ENCODE data around the gene MYOF.
"Not testable (repeated sequence)": the region's sequence is repeated elsewhere in the genome, so short reads cannot be mapped to it uniquely, and the experiment has no call there.

The MYOF gene

DNA sequence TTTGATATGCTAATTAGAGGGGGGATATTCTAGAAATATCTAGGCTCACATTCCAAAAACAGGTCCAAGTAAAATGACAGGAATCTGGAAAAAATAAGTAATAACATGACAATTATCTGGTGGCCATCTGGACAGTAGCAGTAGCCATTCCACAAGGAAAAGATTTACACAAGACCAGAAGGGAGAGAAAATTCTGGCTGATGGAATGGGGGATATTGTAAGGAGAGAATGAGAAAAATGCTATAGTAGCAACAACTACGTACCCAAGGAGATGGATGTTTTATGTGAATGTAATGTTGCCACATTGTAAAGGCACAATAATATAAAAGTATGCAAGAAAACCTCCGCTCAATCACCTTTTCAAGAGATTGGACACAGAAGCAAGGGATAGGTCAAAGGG, 5.4 kb downstream of the MYOF start:
- no peak for DNase-seq (ENCODE audit: low read depth)

DNA sequence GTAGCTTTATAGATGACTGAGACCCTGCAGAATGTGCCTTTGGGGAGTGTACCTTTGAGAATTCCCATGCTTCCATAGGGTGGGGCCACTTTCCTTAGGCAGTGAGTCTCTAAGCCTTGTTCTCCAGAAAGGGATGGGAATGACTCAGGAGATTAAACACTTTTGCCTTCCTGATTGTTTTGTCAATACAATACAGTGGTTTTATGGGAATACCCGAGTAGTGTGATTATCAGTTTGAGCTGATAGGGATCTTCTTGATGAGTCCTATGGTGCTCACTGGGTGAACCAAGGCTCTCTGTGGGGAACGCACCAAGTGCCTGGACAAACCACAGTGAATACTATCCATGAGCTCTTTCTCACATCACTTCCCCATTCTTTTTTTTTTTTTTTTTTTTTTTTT, 6.3 kb downstream of the MYOF start:
- DNase-seq (ENCODE audit: low read depth): no peak

DNA sequence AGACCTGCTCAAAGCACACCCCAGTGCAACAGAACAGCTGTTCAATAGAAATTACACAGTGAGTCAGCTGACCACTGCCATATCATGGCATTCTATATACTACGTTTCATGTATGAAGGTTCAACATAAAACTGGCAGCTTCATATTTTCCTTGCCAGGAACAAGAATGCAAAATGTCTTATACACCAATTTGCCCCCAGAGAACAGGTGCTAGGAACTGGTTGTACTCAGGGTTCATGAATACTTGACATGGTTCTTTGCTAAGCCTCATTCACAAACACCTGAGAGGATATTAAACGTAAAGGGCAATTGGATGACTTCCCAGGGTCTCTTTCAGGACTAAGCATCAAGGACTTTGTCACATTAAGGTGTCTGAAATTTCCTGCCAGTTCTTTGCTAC, 6.9 kb downstream of the MYOF start:
- DNase-seq (ENCODE audit: low read depth): no peak

- no peak for DNase-seq (ENCODE audit: low read depth)
These were observed 8.2 kb downstream of the MYOF start for GRCh38 chr10:93473804-93474472.

- DNase-seq (ENCODE audit: low read depth): no peak
These were observed 9.0 kb downstream of the MYOF start for GRCh38 chr10:93473161-93473560.

- DNase-seq (ENCODE audit: low read depth): no peak
These were observed 11.0 kb downstream of the MYOF start for GRCh38 chr10:93471110-93471651.

DNA sequence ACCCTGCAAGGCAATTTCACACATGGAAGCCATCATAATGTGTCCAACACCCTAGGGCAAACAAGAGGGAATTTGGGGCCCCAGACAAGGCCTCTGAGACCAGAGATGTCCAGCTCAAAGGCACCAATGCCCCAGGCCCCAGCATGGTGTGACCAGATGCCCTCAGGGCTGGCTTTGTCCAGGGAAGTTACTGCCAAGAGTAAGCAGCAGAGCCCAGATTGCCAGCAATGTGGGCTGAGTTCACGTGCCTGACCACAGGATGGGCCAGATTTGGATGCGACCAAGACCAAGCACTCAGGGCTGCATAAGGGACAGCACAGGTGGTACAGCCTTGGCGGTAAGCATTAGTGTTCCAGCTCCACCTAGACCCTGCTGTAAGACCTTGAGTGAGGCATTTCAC, 12.7 kb downstream of the MYOF start:
- no peak for DNase-seq (ENCODE audit: low read depth)

- no peak for DNase-seq (ENCODE audit: low read depth)
These were observed 13.5 kb downstream of the MYOF start for GRCh38 chr10:93468461-93469213.

DNA sequence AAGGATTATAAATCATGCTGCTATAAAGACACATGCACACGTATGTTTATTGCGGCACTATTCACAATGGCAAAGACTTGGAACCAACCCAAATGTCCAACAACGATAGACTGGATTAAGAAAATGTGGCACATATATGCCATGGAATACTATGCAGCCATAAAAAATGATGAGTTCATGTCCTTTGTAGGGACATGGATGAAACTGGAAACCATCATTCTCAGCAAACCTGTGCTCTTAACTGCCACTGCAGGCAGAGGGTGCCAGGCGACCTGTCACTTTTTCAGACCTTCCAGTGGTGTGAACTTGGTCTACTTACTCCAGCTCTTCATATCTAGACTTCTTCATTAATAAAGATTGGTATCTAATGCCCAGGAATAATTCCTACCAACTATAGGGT, 14.5 kb downstream of the MYOF start:
- not testable (repeated sequence) for DNase-seq (ENCODE audit: low read depth)

- no peak for DNase-seq (ENCODE audit: low read depth)
These were observed 16.1 kb downstream of the MYOF start for GRCh38 chr10:93465806-93466675.

GRCh38 chr10:93464776-93465388, 17.3 kb downstream of the MYOF start:
- no peak for DNase-seq (ENCODE audit: low read depth)

GRCh38 chr10:93463723-93464476, 18.2 kb downstream of the MYOF start:
- DNase-seq (ENCODE audit: low read depth): no peak

- no peak for DNase-seq (ENCODE audit: low read depth)
These were observed 19.3 kb downstream of the MYOF start for GRCh38 chr10:93462881-93463280.

DNA sequence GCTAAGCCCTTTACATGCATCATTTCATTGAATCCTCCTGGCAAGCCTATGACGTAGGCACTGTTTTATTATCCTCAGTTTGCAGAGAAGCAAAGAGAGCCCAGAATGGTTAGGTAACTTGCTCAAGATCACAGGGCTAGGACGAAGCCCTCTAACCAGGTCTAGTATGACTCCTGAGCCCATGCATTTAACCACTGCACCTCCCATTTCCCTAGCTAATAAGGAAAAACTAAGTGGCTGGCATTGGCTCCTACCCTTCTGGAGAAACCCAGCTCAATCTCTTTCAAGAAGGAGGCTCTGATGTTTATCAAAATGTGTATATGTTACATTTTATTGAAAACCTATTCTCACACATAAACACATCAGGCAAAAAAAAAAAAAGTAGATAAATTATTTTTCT, 19.8 kb downstream of the MYOF start:
- no peak for DNase-seq (ENCODE audit: low read depth)

DNA sequence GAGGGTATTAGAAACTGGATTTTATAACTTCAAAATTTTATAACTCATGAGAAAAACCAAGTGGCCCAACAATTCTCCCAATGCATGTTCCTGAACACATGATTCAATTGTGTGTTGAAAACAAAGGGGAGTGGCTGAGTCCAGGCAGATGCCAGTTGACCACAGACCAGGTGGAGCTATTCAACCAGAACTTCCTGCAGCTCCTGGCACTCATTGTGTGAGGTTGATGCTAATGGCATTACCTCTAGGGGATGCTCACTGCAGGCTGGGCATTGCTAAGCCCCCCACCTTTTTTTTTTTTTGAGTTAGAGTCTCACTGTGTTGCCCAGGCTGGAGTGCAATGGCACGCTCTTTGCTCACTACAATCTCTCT, 20.3 kb downstream of the MYOF start:
- no peak for DNase-seq (ENCODE audit: low read depth)

DNA sequence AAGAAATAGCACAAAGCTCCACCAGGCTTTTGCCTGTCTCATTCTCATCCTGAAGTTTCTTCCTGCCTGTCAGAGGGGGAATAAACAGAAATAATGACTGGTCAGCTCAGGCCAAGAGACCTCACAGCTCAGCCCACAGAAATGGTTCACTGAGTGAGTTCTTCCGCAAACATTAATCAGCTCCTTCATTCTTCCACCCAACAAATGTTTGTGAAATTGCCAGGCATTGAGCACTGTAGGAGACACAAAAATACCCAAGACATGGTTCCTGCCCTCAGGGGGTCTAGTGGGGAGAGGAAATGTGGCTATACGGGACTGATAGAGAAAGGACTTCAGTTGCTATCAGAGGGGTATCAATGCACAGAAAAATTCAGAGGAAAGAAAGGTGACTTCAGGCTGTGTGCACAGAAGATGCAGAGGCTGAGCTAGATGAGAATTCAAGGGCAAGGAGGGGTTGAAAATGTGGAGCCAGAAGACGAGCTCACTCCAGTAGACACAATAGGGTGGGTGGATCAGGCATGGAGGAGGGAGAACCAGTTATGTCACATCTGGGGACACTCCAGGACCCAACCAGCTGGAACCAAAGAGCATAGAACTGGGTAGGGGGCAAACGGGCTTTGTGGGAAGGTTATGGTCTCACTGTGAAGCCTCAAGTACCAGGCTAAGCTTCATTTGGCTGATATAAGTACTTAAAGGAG, 20.9 kb downstream of the MYOF start:
- DNase-seq (ENCODE audit: low read depth): no peak

DNA sequence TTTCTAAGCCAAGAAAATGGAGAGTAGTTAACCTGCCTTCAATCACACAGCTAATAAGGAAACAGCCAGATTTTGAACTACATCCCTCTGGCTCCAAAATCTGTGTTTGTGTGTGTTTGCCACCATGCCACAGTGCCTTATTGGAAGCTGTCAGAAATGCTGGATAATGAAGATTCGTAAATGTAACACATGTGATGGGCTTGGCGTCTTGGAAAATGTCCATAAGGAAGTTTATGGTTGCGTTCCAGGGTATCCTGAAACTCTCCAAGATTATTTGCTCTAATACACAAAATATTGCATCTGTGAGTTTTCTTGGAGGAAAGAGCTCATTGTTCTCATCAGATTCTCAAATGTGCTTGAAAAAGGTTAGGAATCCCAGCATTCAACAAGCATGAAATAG, 22.7 kb downstream of the MYOF start:
- DNase-seq (ENCODE audit: low read depth): no peak

DNA sequence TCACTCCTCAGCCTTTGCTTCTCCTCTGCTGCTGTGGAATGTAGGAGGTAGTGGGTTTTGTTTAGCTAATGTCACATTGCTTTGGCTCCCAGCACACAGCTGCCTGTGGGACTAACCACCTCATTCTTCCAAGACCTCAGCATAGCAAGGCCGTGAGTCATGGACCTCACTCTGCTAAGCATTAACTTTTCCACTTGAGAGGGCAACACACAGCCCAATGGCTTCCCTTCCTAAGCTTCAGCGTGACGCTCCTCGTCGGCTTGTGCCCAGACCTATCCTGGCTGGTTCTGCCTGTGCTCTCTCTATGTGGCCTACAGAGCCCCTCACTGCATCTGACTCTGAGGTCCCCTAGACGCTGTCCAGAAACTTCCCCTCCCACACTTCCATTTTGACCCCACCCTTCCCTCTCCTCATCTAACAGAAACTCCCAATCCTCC, 23.3 kb downstream of the MYOF start:
- DNase-seq (ENCODE audit: low read depth): no peak

- no peak for DNase-seq (ENCODE audit: low read depth)
These were observed 24.6 kb downstream of the MYOF start for GRCh38 chr10:93457511-93457910.

GRCh38 chr10:93456480-93456879, 25.7 kb downstream of the MYOF start:
- no peak for DNase-seq (ENCODE audit: low read depth)

GRCh38 chr10:93454736-93455135, 27.4 kb downstream of the MYOF start:
- DNase-seq (ENCODE audit: low read depth): no peak
